Keratinocyte (primary cell): ENCODE data around the gene GRIN3A. TPM values are rescaled to one million over a fixed set of nuclear protein-coding genes. Genes with fewer than 3 reads are reported as not detected.

Experiments
- DNase-seq: peaks from one replicate; pipeline ENCODE4 v3.0.0-alpha.2; 2011; ENCODE audit warnings: low read depth, missing footprints, low spot score
- FAIRE-seq: peaks from 2 replicates; lab custom pipeline; 2011; peaks lifted over from hg19 to GRCh38; lab: Jason Lieb, UNC
- H2AFZ ChIP-seq: 2 replicates; pipeline ENCODE4 v1.6.0; 2012; ENCODE audit warnings: low read length, control low read depth, inconsistent platforms; ENCODE audit not compliant: control insufficient read depth
- H3K27ac ChIP-seq: 2 replicates; pipeline ENCODE4 v1.5.1; 2011; ENCODE audit warnings: low read length; ENCODE audit not compliant: control insufficient read depth, insufficient read depth
- H3K27me3 ChIP-seq: 3 replicates; pipeline ENCODE4 v1.6.0; 2011; ENCODE audit warnings: low read length; ENCODE audit not compliant: control insufficient read depth, insufficient read depth; ENCODE audit errors: extremely low read depth
- H3K36me3 ChIP-seq, 2 experiments: 2 replicates in 1 of 2; 3 replicates in 1 of 2; pipeline ENCODE4 v1.5.1; 2011; ENCODE audit warnings: low read length in 2 of 2, mild to moderate bottlenecking in 1 of 2; ENCODE audit not compliant: control insufficient read depth in 2 of 2, insufficient read depth in 2 of 2; ENCODE audit errors: extremely low read depth in 1 of 2
- H3K4me1 ChIP-seq: 3 replicates; pipeline ENCODE4 v1.5.1; 2011; ENCODE audit warnings: low read length; ENCODE audit not compliant: control insufficient read depth, insufficient read depth; ENCODE audit errors: extremely low read depth
- H3K4me2 ChIP-seq: 3 replicates; pipeline ENCODE4 v1.6.0; 2011; ENCODE audit warnings: low read depth, low read length; ENCODE audit not compliant: control insufficient read depth, insufficient read depth; ENCODE audit errors: extremely low read depth
- H3K4me3 ChIP-seq, 3 experiments: fragments of 200-600 bp in 1 of 3; sonication (generic) in 1 of 3; 2 replicates in 2 of 3; 3 replicates in 1 of 3; pipeline ENCODE4 v1.5.1; 2011 to 2016; ENCODE audit warnings: low read length in 3 of 3, mild to moderate bottlenecking in 3 of 3, control low read depth in 2 of 3, inconsistent platforms in 1 of 3, low read depth in 1 of 3, mixed read lengths in 1 of 3, mixed run types in 1 of 3, moderate library complexity in 1 of 3; ENCODE audit not compliant: control insufficient read depth in 2 of 3, insufficient read depth in 2 of 3; ENCODE audit errors: extremely low read depth in 1 of 3
- H3K79me2 ChIP-seq: 2 replicates; pipeline ENCODE4 v1.6.0; 2012; ENCODE audit warnings: low read length; ENCODE audit not compliant: control insufficient read depth, insufficient read depth
- H3K9ac ChIP-seq: 3 replicates; pipeline ENCODE4 v1.6.0; 2011; ENCODE audit warnings: low read length; ENCODE audit not compliant: control insufficient read depth, insufficient read depth; ENCODE audit errors: extremely low read depth
- H3K9me1 ChIP-seq: 3 replicates; pipeline ENCODE4 v1.6.0; 2011; ENCODE audit warnings: low read length; ENCODE audit not compliant: control insufficient read depth, insufficient read depth; ENCODE audit errors: extremely low read depth
- H3K9me3 ChIP-seq: 2 replicates; pipeline ENCODE4 v1.5.1; 2012; ENCODE audit warnings: low read depth, low read length; ENCODE audit not compliant: control insufficient read depth
- H4K20me1 ChIP-seq: 3 replicates; pipeline ENCODE4 v1.6.0; 2011; ENCODE audit warnings: low read length; ENCODE audit not compliant: control insufficient read depth, insufficient read depth; ENCODE audit errors: extremely low read depth
- EZH2 ChIP-seq: IDR thresholded peaks from one replicate; pipeline ENCODE4 v1.6.1; 2012; ENCODE audit warnings: inconsistent platforms, mild to moderate bottlenecking, low read length, moderate library complexity
- dilution Hi-C: fragments of 300-500 bp; cut with MboI; formaldehyde crosslinking; loops from one replicate; pipeline ENCODE4 v1.7.0; 2020; ENCODE audit warnings: low sequenced_read_pairs; ENCODE audit not compliant: extremely low pct_ligation_motif_present
- polyA plus RNA-seq, 5 experiments: library from polyadenylated mRNA; depleted of rRNA in 3 of 5; stranded (reverse) in 3 of 5; stranded (forward) in 1 of 5; unstranded in 1 of 5; fragments of >200 nt; gene quantifications; 1 replicate in 1 of 5; 2 replicates in 3 of 5; 3 replicates in 1 of 5; pipeline versions ENCODE4 v1.2.1 to v1.2.3, GENCODE V29; 2011 to 2012; ENCODE audit warnings: missing spikeins in 2 of 5, low read depth in 1 of 5, low replicate concordance in 1 of 5
- TF ChIP-seq, protein P1 (sequence below), 3 experiments: IDR thresholded peaks in 1 of 3; conservative IDR thresholded peaks in 1 of 3; optimal IDR thresholded peaks in 1 of 3; 2 replicates in 2 of 3; 3 replicates in 1 of 3; pipeline versions ENCODE3 to v1.5.1; 2011; ENCODE audit warnings: low read length in 3 of 3, mild to moderate bottlenecking in 3 of 3, moderate library complexity in 2 of 3, control low read depth in 1 of 3, inconsistent platforms in 1 of 3; ENCODE audit not compliant: insufficient read depth in 2 of 3; ENCODE audit errors: extremely low read depth in 1 of 3

GRIN3A gene
- polyA plus RNA-seq, 1 donor (not counting 4 experiments of a cell fraction or from before 2014, with no cell fraction given), result not detected

DNA sequence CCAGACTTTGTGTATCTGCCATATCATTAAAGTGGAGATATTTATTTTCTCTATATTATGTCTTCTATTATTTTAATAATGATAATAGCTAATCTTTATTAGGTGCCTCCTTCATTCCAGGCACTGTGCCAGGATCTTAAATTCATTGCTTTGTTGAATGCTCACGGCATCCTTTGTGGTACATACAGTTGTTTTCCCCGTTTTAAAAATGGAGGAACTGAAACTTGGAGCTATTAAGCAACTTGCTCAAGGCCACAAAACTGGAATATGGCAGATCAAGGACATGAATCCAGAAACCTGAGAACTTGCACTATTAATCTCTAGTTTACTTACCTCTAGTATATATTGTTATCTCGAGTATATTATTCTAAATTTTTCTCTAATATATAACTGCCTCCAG lies 102.2 kb downstream of the GRIN3A start:
- H3K36me3 ChIP-seq, result no peaks in the 10 kb centered on the region
- no peak overlapping the region for H3K27ac ChIP-seq
- H3K4me1 ChIP-seq, result no peaks in the 10 kb centered on the region
- H4K20me1 ChIP-seq, result no peaks in the 10 kb centered on the region
- no peaks in the 10 kb centered on the region for H3K79me2 ChIP-seq
- no peak overlapping the region for H3K4me2 ChIP-seq
- H3K9me1 ChIP-seq, result no peaks in the 10 kb centered on the region
- no peaks in the 10 kb centered on the region for H3K27me3 ChIP-seq
- H2AFZ ChIP-seq, result no peak overlapping the region
- DNase-seq (no peak), FAIRE-seq (no peak)
- H3K9ac ChIP-seq, result no peak overlapping the region
- H3K9me3 ChIP-seq, result no peaks in the 10 kb centered on the region
- dilution Hi-C loops, result no loop called here
- no peak for TF ChIP-seq EZH2
- TF ChIP-seq, protein P1, sequence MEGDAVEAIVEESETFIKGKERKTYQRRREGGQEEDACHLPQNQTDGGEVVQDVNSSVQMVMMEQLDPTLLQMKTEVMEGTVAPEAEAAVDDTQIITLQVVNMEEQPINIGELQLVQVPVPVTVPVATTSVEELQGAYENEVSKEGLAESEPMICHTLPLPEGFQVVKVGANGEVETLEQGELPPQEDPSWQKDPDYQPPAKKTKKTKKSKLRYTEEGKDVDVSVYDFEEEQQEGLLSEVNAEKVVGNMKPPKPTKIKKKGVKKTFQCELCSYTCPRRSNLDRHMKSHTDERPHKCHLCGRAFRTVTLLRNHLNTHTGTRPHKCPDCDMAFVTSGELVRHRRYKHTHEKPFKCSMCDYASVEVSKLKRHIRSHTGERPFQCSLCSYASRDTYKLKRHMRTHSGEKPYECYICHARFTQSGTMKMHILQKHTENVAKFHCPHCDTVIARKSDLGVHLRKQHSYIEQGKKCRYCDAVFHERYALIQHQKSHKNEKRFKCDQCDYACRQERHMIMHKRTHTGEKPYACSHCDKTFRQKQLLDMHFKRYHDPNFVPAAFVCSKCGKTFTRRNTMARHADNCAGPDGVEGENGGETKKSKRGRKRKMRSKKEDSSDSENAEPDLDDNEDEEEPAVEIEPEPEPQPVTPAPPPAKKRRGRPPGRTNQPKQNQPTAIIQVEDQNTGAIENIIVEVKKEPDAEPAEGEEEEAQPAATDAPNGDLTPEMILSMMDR (optimal IDR thresholded peaks at IDR 0.05 in 1 of 3, IDR thresholded peaks at IDR 0.05 in 1 of 3, conservative IDR thresholded peaks at IDR 0.05 in 1 of 3; ENCODE audit: extremely low read depth in 1 of 3, insufficient read depth in 2 of 3, low read length in 3 of 3), result no peak
- no peak overlapping the region for H3K4me3 ChIP-seq

DNA sequence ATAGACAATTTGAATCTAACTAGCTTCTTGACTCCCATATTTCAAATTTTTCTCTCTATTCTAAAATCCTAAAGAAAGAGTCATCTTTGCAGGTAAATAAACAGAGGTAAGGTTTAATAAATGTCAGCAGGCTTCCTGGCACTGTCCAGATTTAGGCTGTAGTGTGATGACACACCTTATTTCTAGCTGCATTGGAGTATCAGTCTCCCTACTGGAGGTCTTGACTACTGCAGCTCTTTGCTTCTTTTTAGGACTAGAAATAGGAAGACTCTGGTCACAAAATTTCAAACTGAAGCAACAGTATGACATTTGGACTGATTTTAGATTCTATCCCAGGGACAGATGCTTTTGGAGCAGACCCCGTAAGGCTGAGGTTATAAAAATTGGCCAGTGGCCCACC lies 103.0 kb downstream of the GRIN3A start:
- H3K27ac ChIP-seq, result no peak overlapping the region
- no peaks in the 10 kb centered on the region for H3K9me3 ChIP-seq

More for the DNA sequence above, 103.0 kb downstream of the GRIN3A start:
- H2AFZ ChIP-seq, result no peak overlapping the region
- H3K9ac ChIP-seq, result no peak overlapping the region
- no peaks in the 10 kb centered on the region for H3K9me1 ChIP-seq
- DNase-seq (no peak), FAIRE-seq (no peak)
- no peaks in the 10 kb centered on the region for H3K27me3 ChIP-seq
- no peaks in the 10 kb centered on the region for H4K20me1 ChIP-seq
- no peak for TF ChIP-seq EZH2
- TF ChIP-seq, protein P1 (optimal IDR thresholded peaks at IDR 0.05 in 1 of 3, IDR thresholded peaks at IDR 0.05 in 1 of 3, conservative IDR thresholded peaks at IDR 0.05 in 1 of 3; ENCODE audit: extremely low read depth in 1 of 3, insufficient read depth in 2 of 3, low read length in 3 of 3), result no peak
- no peaks in the 10 kb centered on the region for H3K79me2 ChIP-seq
- no peak overlapping the region for H3K4me3 ChIP-seq
- dilution Hi-C loops, result no loop called here
- H3K4me2 ChIP-seq, result no peak overlapping the region
- no peaks in the 10 kb centered on the region for H3K4me1 ChIP-seq
- no peaks in the 10 kb centered on the region for H3K36me3 ChIP-seq
